H1 (cell line): Measurements from ENCODE around the gene DPYSL3. TPM values are rescaled to one million over a fixed set of nuclear protein-coding genes. Genes with fewer than 3 reads are reported as not detected.
A peak's percentile ranks its signal among the peaks of the same experiment; 100 is the strongest.

Experiments used
- CTCF ChIA-PET: fragments of 300-600 bp; sonication (Branson Sonifier 250); formaldehyde crosslinking; loops from one replicate; lab custom pipeline; 2021; ENCODE audit not compliant: partially characterized antibody; lab: Charles Lee
- POLR2A ChIA-PET: fragments of 300-600 bp; sonication (Branson Sonifier 250); formaldehyde crosslinking; loops from one replicate; lab custom pipeline; 2021; ENCODE audit warnings: inconsistent platforms; ENCODE audit not compliant: partially characterized antibody; lab: Charles Lee
- DNase-seq, 2 experiments: peaks; one replicate each; pipeline versions ENCODE4 v3.0.0 to v3.0.0-alpha.2; 2010 to 2022; ENCODE audit warnings: low spot score in 2 of 2, low read depth in 1 of 2, mixed read lengths in 1 of 2
- FAIRE-seq: peaks from 2 replicates; lab custom pipeline; 2011; peaks lifted over from hg19 to GRCh38; lab: Jason Lieb, UNC
- H2AFZ ChIP-seq: 2 replicates; pipeline ENCODE4 v1.8.1; 2012; ENCODE audit warnings: low read length, inconsistent platforms
- H2AK5ac ChIP-seq: 2 replicates; pipeline ENCODE4 v1.6.1; 2013; ENCODE audit warnings: low read depth, low read length
- H2BK120ac ChIP-seq: replicated peaks from 2 replicates; pipeline ENCODE3; 2013; ENCODE audit warnings: low read depth, low read length, inconsistent platforms
- H2BK12ac ChIP-seq: 2 replicates; pipeline ENCODE4 v1.6.1; 2013; ENCODE audit warnings: low read depth, low read length
- H2BK15ac ChIP-seq: 2 replicates; pipeline ENCODE4 v1.6.1; 2013; ENCODE audit warnings: low read length
- H2BK20ac ChIP-seq: 2 replicates; pipeline ENCODE4 v1.6.1; 2013; ENCODE audit warnings: low read length
- H2BK5ac ChIP-seq: 2 replicates; pipeline ENCODE4 v1.6.1; 2013; ENCODE audit warnings: low read depth, low read length
- H3K14ac ChIP-seq: 2 replicates; pipeline ENCODE4 v1.6.1; 2013; ENCODE audit warnings: inconsistent platforms; ENCODE audit not compliant: insufficient read length
- H3K18ac ChIP-seq: 2 replicates; pipeline ENCODE4 v1.6.1; 2013; ENCODE audit warnings: low read length; ENCODE audit errors: extremely low read depth
- H3K23ac ChIP-seq: 2 replicates; pipeline ENCODE4 v1.6.1; 2013; ENCODE audit warnings: inconsistent platforms; ENCODE audit not compliant: insufficient read length
- H3K23me2 ChIP-seq: 2 replicates; pipeline ENCODE4 v1.6.1; 2013; ENCODE audit warnings: low read depth, low read length
- H3K27ac ChIP-seq: 2 replicates; pipeline ENCODE4 v1.6.1; 2011; ENCODE audit warnings: low read depth, low read length, inconsistent platforms
- H3K27me3 ChIP-seq, 4 experiments: replicated peaks in 1 of 4; 1 replicate in 1 of 4; 2 replicates in 3 of 4; pipeline versions ENCODE4 v1.6.1 to v1.8.1; 2011 to 2013; ENCODE audit warnings: low read length in 3 of 4, mild to moderate bottlenecking in 3 of 4, inconsistent platforms in 2 of 4, mixed read lengths in 2 of 4, moderate library complexity in 1 of 4; ENCODE audit not compliant: control insufficient read depth in 3 of 4, insufficient read depth in 3 of 4; ENCODE audit errors: extremely low read depth in 1 of 4
- H3K36me3 ChIP-seq, 4 experiments: 2 replicates each; pipeline versions ENCODE4 v1.6.1 to v1.8.1; 2011 to 2013; ENCODE audit warnings: mild to moderate bottlenecking in 4 of 4, low read length in 3 of 4, moderate library complexity in 2 of 4, control low read depth in 1 of 4, inconsistent platforms in 1 of 4; ENCODE audit not compliant: insufficient read depth in 4 of 4, control insufficient read depth in 2 of 4
- H3K4ac ChIP-seq: replicated peaks from 2 replicates; pipeline ENCODE3; 2013; ENCODE audit warnings: low read length, low read depth, mixed read lengths, inconsistent platforms; ENCODE audit not compliant: insufficient read length
- H3K4me1 ChIP-seq, 4 experiments: replicated peaks in 1 of 4; 1 replicate in 1 of 4; 2 replicates in 3 of 4; pipeline versions ENCODE4 v1.6.1 to v1.8.1; 2011 to 2013; ENCODE audit warnings: low read length in 3 of 4, inconsistent platforms in 2 of 4, mixed read lengths in 1 of 4; ENCODE audit not compliant: insufficient read depth in 4 of 4, control insufficient read depth in 3 of 4
- H3K4me2 ChIP-seq, 2 experiments: 2 replicates each; pipeline versions ENCODE4 v1.6.1 to v1.8.1; 2011 to 2013; ENCODE audit warnings: low read depth in 2 of 2, low read length in 2 of 2, control low read depth in 1 of 2, inconsistent platforms in 1 of 2, mild to moderate bottlenecking in 1 of 2; ENCODE audit not compliant: insufficient read depth in 1 of 2
- H3K4me3 ChIP-seq, 4 experiments: fragments of 200-600, 300-600 bp in 1 of 4; sonication (generic), shearing (Covaris generic), sonication (Bioruptor Twin) in 1 of 4; 2 replicates each; pipeline versions ENCODE4 v1.5.1 to v1.8.1; 2011 to 2016; ENCODE audit warnings: low read length in 4 of 4, low read depth in 3 of 4, control low read depth in 2 of 4, inconsistent platforms in 2 of 4, mild to moderate bottlenecking in 2 of 4, mixed read lengths in 1 of 4, moderate library complexity in 1 of 4; ENCODE audit not compliant: insufficient read depth in 2 of 4; ENCODE audit errors: extremely low read depth in 1 of 4
- H3K56ac ChIP-seq: replicated peaks from 2 replicates; pipeline ENCODE3; 2013; ENCODE audit warnings: low read depth, mild to moderate bottlenecking, mixed read lengths, low read length, inconsistent platforms; ENCODE audit not compliant: insufficient read length
- H3K79me1 ChIP-seq: 2 replicates; pipeline ENCODE4 v1.6.1; 2013; ENCODE audit warnings: low read depth, low read length, control low read depth
- H3K79me2 ChIP-seq, 2 experiments: 2 replicates each; pipeline versions ENCODE4 v1.6.1 to v1.8.1; 2012 to 2013; ENCODE audit warnings: low read length in 2 of 2, mild to moderate bottlenecking in 2 of 2, inconsistent platforms in 1 of 2; ENCODE audit not compliant: insufficient read depth in 2 of 2, control insufficient read depth in 1 of 2
- H3K9ac ChIP-seq, 4 experiments: replicated peaks in 1 of 4; 1 replicate in 1 of 4; 2 replicates in 3 of 4; pipeline versions ENCODE4 v1.6.1 to v1.8.1; 2011 to 2013; ENCODE audit warnings: low read depth in 3 of 4, low read length in 3 of 4, control low read depth in 2 of 4, mild to moderate bottlenecking in 2 of 4, moderate library complexity in 2 of 4, inconsistent platforms in 1 of 4; ENCODE audit errors: extremely low read depth in 1 of 4
- H3K9me3 ChIP-seq, 2 experiments: 2 replicates each; pipeline versions ENCODE4 v1.6.1 to v1.8.1; 2012 to 2013; ENCODE audit warnings: mild to moderate bottlenecking in 2 of 2, moderate library complexity in 2 of 2, control low read depth in 1 of 2, inconsistent platforms in 1 of 2, low read depth in 1 of 2, low read length in 1 of 2, mixed read lengths in 1 of 2; ENCODE audit not compliant: insufficient read depth in 2 of 2
- H4K20me1 ChIP-seq, 2 experiments: replicated peaks in 1 of 2; 2 replicates each; pipeline versions ENCODE3 to v1.8.1; 2011 to 2013; ENCODE audit warnings: inconsistent platforms in 2 of 2, low read length in 2 of 2, mild to moderate bottlenecking in 1 of 2; ENCODE audit not compliant: insufficient read depth in 2 of 2, control insufficient read depth in 1 of 2
- H4K5ac ChIP-seq: 2 replicates; pipeline ENCODE4 v1.6.1; 2013; ENCODE audit warnings: low read length, low read depth, mixed read lengths, inconsistent platforms; ENCODE audit not compliant: insufficient read length
- H4K8ac ChIP-seq: 2 replicates; pipeline ENCODE4 v1.8.0; 2013; ENCODE audit warnings: mild to moderate bottlenecking, moderate library complexity, low read length, inconsistent platforms; ENCODE audit not compliant: insufficient read depth; ENCODE audit errors: extremely low read depth
- H4K91ac ChIP-seq: replicated peaks from 2 replicates; pipeline ENCODE3; 2013; ENCODE audit warnings: low read length, mixed read lengths, inconsistent platforms; ENCODE audit not compliant: insufficient read length
- CBX5 ChIP-seq: fragments of 300-800, 300-1000 bp; sonication (generic); IDR thresholded peaks from 2 replicates; pipeline ENCODE4 v1.7.1; 2016; ENCODE audit warnings: antibody characterized with exemption, low read length, low read depth
- HDAC2 ChIP-seq, 2 experiments: fragments of 300-600 bp in 1 of 2; sonication (generic) in 1 of 2; IDR thresholded peaks; 2 replicates each; pipeline ENCODE4 v1.6.1; 2011 to 2012; ENCODE audit warnings: low read depth in 2 of 2, low read length in 2 of 2, mild to moderate bottlenecking in 2 of 2, moderate library complexity in 2 of 2, borderline replicate concordance in 1 of 2, inconsistent platforms in 1 of 2
- NANOG ChIP-seq: IDR thresholded peaks from 2 replicates; pipeline ENCODE4 v1.6.1; 2011; ENCODE audit warnings: low read length, low read depth, mild to moderate bottlenecking, inconsistent platforms; ENCODE audit not compliant: insufficient read depth, poor library complexity, severe bottlenecking
- SIN3A ChIP-seq, 2 experiments: IDR thresholded peaks in 1 of 2; conservative IDR thresholded peaks in 1 of 2; 2 replicates each; pipeline ENCODE4 v1.6.1; 2011 to 2012; ENCODE audit warnings: low read length in 2 of 2, improper control_type of control experiment in 1 of 2, low read depth in 1 of 2, mild to moderate bottlenecking in 1 of 2
- WGBS, 2 experiments: shearing (Covaris generic) in 1 of 2; methylation state at CpG; one replicate each; pipeline versions ENCODE4 v1.1.6 to v1.1.7; 2013 to 2015; ENCODE audit warnings: low lambda C conversion rate in 2 of 2, mixed read lengths in 2 of 2, inconsistent platforms in 1 of 2, low coverage in 1 of 2, missing lambda C conversion rate in 1 of 2; ENCODE audit not compliant: insufficient replicate concordance in 2 of 2, insufficient coverage in 1 of 2, insufficient read length in 1 of 2; ENCODE audit errors: extremely low coverage in 1 of 2, missing lambda C conversion rate in 1 of 2; 5-methylcytosine and 5-hydroxymethylcytosine counted together
- polyA plus RNA-seq, 7 experiments: library from polyadenylated mRNA; depleted of rRNA in 3 of 7; stranded (reverse) in 5 of 7; unstranded in 2 of 7; fragments of >200 nt in 5 of 7; fragments of 200-250 nt in 2 of 7; gene quantifications; 1 replicate in 5 of 7; 2 replicates in 1 of 7; 4 replicates in 1 of 7; pipeline versions ENCODE4 v1.2.1 to v1.2.3, GENCODE V29; 2011 to 2013; ENCODE audit warnings: missing spikeins in 2 of 7, mixed read lengths in 2 of 7
- total RNA-seq: library from RNA; stranded (reverse); fragmentation: NEBNext Ultra II Directional; extraction: Animal tissue kit (Norgen Biotek cat#: 25700); gene quantifications from 2 replicates; pipeline ENCODE4 v1.2.1, GENCODE V29; 2021

Gene DPYSL3
- total and polyA plus RNA-seq, 2 of the 8 experiments (the other 6 are each of a cell fraction or from before 2014, with no cell fraction given): 268 to 387 TPM

- ChIA-PET POLR2A (no interaction called here), CTCF (interaction anchor here (1.0 to 2.0 kb wide), 2 partner anchors 28 to 117 kb away, joined by 3 to 5 read pairs; no protein-coding TSS in a partner anchor)
- no peak overlapping the region for H2BK5ac ChIP-seq
- H2BK120ac ChIP-seq: no peak overlapping the region
- no peak overlapping the region for H3K14ac ChIP-seq
- DNase-seq: no peak
- no peaks in the 10 kb centered on the region for H3K23me2 ChIP-seq
- H3K27ac ChIP-seq: no peak overlapping the region
- no peak overlapping the region for H2AK5ac ChIP-seq
- H2AFZ ChIP-seq: no peak overlapping the region
- peaks cover 0 to 8% (median 2%) of the 10 kb centered on the region in 4 experiments; a peak in 4 of 7 replicates for H3K4me1 ChIP-seq
- no peaks in the 10 kb centered on the region for H3K79me1 ChIP-seq
- H4K20me1 ChIP-seq: no peaks in the 10 kb centered on the region
- no peak for FAIRE-seq
- H3K4ac ChIP-seq: no peak overlapping the region
- 0 out of 4 replicates have a peak, but pooled peaks cover 0 to 4% of the 10 kb centered on the region in 2 experiments for H3K9me3 ChIP-seq
- H4K5ac ChIP-seq: no peak overlapping the region
- no peak overlapping the region for H3K4me3 ChIP-seq
- no peak overlapping the region for H2BK15ac ChIP-seq
- H4K8ac ChIP-seq: no peak overlapping the region
- no peaks in the 10 kb centered on the region for H3K36me3 ChIP-seq
- H3K56ac ChIP-seq: no peak overlapping the region
- 96% methylated on average over 1 of the region's 1 CpG; no CpG with 5 or more reads in 1 of the 2 experiments for WGBS, 2 experiments
- H3K79me2 ChIP-seq: no peaks in the 10 kb centered on the region
- no peak overlapping the region for H2BK20ac ChIP-seq
- H3K27me3 ChIP-seq: peaks cover 0 to 1% (median 0%) of the 10 kb centered on the region in 4 experiments; a peak in 1 of 7 replicates
- H3K23ac ChIP-seq: peak overlapping the region; percentile 15
- H2BK12ac ChIP-seq: no peak overlapping the region
- no peak overlapping the region for H3K18ac ChIP-seq
- H3K4me2 ChIP-seq: no peak overlapping the region
- no peak overlapping the region for H3K9ac ChIP-seq
- H4K91ac ChIP-seq: no peak overlapping the region
- no peak for TF ChIP-seq CBX5
- TF ChIP-seq NANOG: no peak
- TF ChIP-seq HDAC2 (IDR thresholded peaks at IDR 0.05; ENCODE audit: borderline replicate concordance in 1 of 2, low read depth in 2 of 2, low read length in 2 of 2): no peak
- no peak for TF ChIP-seq SIN3A (conservative IDR thresholded peaks at IDR 0.05 in 1 of 2, IDR thresholded peaks at IDR 0.05 in 1 of 2; ENCODE audit: low read depth in 1 of 2, low read length in 2 of 2)
These were observed 168.9 kb downstream of the DPYSL3 start for GRCh38 chr5:147340941-147341340.
